HG03060 (cell line): ENCODE results near the gene NTN3.

Experiments used
- ATAC-seq: cut with Tn5 transposase; IDR thresholded peaks from one replicate; pipeline ENCODE4 v1.9.1; 2021; ENCODE audit warnings: low read depth, moderate number of reproducible peaks; ENCODE audit not compliant: unreplicated experiment

NTN3 gene

DNA sequence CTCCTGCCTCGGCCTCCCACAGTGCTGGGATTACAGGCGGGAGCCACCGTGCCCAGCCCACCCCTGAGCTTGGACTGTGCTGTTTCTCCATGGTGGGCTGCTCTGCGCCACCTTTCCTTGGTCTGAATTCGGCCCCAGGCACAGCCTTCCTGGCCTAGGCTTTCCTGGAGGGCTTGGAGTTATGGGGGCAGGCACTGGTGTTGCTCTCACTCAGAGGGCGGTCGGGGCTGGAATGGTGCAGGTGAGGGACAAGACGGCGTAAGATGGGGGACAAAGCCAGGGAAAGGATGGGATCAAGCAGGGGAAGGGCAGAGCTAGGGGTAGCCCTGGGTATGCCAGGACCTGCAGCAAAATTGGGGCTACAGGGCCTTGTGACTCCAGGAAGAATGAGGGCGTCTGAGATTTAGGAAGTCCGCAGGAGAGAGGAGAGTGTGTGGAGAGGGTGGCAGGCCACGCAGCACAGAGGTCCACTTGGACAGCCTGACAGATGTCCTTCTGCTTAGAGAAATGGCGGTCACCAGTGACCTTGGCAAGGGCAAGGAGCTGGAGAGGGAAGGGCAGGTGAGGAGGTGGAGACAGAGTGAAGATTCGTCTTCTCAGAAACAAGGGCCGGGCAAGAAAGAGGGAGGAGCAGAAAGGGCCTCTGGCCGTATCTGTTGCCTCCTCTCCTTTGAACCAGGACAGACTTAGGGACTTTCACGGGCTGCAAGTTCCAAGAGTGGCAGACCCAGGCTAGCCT is 41.1 kb downstream of the NTN3 start:
- no peak for ATAC-seq

GRCh38 chr16:2512735-2513404 is 41.8 kb downstream of the NTN3 start:
- no peak for ATAC-seq

GRCh38 chr16:2513405-2514332 is 42.6 kb downstream of the NTN3 start, which contains the start of gene ATP6V0C:
TSS of gene ATP6V0C (plus strand) at chr16:2513952. CDS start at chr16:2514104, 152 bp downstream.
- ATAC-seq: peak; percentile 44

DNA sequence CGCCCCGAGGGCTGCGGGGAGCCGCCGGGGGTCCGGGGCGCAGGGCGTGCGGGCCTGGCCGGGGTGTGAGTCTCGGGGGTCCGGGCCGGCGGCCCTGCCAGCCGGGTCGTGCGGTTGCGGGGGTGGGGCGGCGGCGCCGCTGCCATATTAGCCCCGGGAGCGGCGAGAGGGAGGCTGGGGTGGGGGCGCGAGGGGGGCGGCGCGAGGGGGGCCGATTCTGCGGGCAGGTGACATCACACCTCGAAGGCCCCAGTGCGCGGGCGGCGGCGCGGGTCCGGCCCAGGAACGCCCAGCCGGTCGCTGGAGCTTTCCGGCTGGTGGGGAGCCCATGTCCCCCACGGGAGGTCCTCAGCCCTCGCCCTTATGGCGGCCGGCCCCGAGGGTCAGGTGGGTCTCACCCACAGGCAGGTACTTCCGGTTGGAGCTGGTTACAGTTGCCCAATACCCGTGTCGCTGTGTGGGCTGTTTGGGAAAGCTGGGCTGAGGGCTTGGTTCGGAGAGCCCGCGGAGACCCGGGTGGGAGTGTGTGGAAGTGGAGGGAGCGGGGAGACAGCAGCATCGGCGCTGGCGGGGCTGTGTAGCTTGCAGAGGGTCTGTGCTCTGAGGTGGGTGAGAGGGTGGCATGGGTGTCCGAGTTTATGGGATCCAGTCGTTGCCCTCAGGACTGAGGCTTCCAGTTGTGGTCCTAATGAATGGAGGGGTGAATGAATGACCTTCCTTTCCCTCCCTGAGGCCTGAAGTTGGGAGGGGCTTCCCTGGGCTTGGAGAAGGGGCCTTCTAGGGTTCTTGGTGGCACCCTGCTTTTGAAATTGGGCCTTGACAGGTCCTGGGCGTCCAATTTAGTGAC is 43.5 kb downstream of the NTN3 start:
- ATAC-seq: no peak

- ATAC-seq: no peak
Observed at GRCh38 chr16:2515180-2515851, 44.2 kb downstream of the NTN3 start.

DNA sequence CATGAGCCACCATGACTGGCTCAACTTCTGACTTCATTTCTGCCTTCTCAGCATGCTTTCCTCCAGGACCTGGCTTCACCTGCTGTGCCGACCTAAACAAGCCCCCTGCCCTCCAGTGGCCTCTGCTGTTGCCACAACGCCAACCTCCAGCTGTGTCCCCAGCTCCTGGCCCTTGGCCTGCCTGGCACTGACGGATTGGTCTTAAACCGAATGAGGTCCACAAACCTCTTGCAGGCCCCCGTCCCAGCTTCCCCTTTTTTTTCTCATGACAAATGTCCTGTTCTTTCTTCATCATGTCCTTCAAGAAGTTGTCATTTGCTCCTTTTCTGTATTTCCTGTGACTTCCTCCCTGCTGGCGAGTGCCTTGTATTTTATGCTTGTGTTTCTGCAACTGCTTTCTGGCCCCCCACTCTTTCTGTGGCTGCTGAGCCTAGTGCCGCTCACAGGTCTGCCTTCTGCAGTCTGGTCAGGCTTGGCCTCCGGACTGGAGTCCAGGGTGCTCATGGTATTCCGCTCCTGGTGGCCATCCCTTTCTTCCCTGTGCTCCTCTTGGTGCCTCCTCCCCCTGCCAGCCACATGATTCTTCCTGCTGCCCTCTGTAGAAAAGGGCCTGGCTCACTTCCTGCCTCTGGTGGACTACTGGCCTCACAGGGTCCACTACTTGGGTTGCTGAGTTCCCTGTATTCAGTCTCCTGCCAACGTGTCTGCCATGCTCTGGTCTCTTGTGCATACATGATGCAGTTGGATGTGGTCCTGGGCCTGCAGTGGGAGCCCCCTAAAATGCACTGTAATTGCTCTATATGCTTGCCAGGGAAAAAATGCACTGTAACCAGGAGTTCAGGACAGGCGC is 45.5 kb downstream of the NTN3 start:
- ATAC-seq: no peak

DNA sequence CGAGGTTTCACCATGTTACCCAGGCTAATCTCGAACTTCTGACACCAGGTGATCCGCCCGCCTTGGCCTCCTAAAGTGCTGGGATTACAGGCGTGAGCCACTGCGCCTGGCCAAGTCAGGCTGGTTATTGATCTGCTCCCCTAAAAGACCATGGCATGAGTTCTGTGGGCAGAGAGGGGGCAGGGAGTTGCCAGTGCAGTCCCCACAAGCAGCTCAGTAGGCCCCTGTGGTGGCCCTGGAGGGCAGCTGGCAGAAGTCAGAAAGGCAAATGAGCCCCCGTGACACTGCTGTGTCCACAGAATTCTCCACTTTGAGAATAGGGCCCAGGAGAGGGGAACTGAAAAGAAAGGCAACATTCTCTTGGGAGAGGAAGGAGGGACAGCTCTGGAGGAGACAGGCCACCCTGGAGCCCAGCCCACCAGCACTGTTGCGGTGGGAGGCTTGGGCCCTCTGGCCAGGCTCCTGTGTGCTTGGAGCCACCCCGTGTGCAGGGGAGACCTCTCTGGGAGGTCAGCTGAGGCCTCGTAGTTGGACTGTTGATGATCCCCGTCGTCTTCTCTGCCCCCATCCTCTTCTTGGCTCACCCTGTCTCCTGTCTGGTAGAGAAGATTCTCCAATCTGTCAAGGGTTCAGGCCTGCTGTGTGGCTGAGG is 47.0 kb downstream of the NTN3 start:
- ATAC-seq: no peak

- no peak for ATAC-seq
Observed at GRCh38 chr16:2518823-2519710, 48.0 kb downstream of the NTN3 start.

DNA sequence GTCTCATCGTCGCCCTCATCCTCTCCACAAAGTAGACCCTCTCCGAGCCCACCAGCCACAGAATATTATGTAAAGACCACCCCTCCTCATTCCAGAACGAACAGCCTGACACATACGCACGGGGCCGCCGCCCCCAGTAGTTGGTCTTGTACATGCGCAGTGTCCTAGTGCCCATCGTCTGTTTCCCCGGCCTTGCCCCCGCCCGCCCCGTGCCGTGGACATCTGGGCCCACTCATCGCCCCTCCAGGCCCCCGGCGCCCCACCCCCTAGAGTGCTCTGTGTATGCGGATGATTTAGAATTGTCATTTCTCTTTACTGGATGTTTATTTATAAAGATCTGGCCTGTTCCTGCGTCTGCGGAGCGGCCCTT is 48.6 kb downstream of the NTN3 start:
- ATAC-seq: no peak

DNA sequence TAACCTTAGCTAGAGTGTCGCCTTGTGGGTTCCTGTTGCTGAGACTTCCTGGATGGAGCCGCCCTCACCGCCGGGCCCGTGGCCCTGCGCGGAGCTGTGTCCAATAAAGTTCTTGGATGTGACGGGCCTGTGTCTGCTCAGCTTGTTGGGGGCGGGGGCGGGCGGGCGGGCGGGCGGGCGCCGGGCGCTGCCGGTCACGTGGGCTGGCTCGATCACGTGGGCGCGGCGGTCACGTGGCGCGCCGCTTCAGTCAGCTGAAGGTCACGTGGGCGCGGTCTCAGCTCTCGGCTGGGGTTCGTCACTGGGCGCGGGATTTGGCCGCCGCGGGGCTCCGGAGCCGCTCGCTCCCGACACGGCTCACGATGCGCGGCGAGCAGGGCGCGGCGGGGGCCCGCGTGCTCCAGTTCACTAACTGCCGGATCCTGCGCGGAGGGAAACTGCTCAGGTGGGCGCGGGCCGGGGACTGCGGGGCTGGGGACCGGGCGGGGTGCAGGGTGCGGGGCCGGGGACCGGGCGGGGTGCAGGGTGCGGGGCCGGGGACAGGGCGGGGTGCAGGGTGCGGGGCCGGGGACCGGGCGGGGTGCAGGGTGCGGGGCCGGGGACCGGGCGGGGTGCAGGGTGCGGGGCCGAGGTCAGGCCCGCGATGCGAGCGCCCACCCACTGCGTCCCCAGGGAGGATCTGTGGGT is 49.1 kb downstream of the NTN3 start, which contains the start of gene AMDHD2:
Gene AMDHD2 (plus strand): TSS at position 275 of the 687 bp plus-strand sequence. CDS start 88 bp downstream, at position 363.
- no peak for ATAC-seq

- ATAC-seq: no peak
Observed at GRCh38 chr16:2520784-2521531, 49.9 kb downstream of the NTN3 start.
